Endothelial cell of umbilical vein (primary cell): ENCODE data around the gene MKNK1. TPM values are rescaled to one million over a fixed set of nuclear protein-coding genes. Genes with fewer than 3 reads are reported as not detected.

Source experiments
- BruUV-seq: library from RNA; stranded (reverse); fragments of 400-500 nt; replicated peaks from 2 replicates; lab custom pipeline; 2021; lab: Mats Ljungman, UMichigan
- CTCF ChIA-PET: fragments of 300-600, 350-600 bp; sonication (Branson Sonifier 250); formaldehyde crosslinking; loops from one replicate; lab custom pipeline; 2021; ENCODE audit warnings: antibody characterized with exemption, inconsistent platforms; lab: Charles Lee
- POLR2A ChIA-PET: fragments of 300-600, 350-600 bp; sonication (Branson Sonifier 250); formaldehyde crosslinking; loops from one replicate; lab custom pipeline; 2021; ENCODE audit warnings: antibody characterized with exemption, inconsistent platforms; lab: Charles Lee
- DNase-seq: peaks from one replicate; pipeline ENCODE4 v3.0.0-alpha.2; 2011; ENCODE audit warnings: low read depth, low spot score
- FAIRE-seq: peaks from 2 replicates; lab custom pipeline; 2011; peaks lifted over from hg19 to GRCh38; lab: Jason Lieb, UNC
- H2AFZ ChIP-seq: 2 replicates; pipeline ENCODE4 v1.6.0; 2012; ENCODE audit warnings: low read depth, low read length, control low read depth, inconsistent platforms
- H3K27ac ChIP-seq: 2 replicates; pipeline ENCODE4 v1.5.1; 2011; ENCODE audit warnings: low read depth, mild to moderate bottlenecking, control low read depth, low read length, moderate library complexity; ENCODE audit not compliant: insufficient read depth
- H3K27me3 ChIP-seq, 2 experiments: 2 replicates each; pipeline versions ENCODE4 v1.6.0 to v1.6.1; 2011; ENCODE audit warnings: low read length in 2 of 2, mixed read lengths in 1 of 2; ENCODE audit not compliant: control insufficient read depth in 2 of 2, insufficient read depth in 2 of 2
- H3K36me3 ChIP-seq, 2 experiments: 2 replicates in 1 of 2; 3 replicates in 1 of 2; pipeline ENCODE4 v1.5.1; 2011; ENCODE audit warnings: low read length in 2 of 2, mild to moderate bottlenecking in 1 of 2, moderate library complexity in 1 of 2; ENCODE audit not compliant: control insufficient read depth in 2 of 2, insufficient read depth in 2 of 2; ENCODE audit errors: extremely low read depth in 1 of 2
- H3K4me1 ChIP-seq: 3 replicates; pipeline ENCODE4 v1.5.1; 2011; ENCODE audit warnings: mild to moderate bottlenecking, low read length; ENCODE audit not compliant: control insufficient read depth, insufficient read depth; ENCODE audit errors: extremely low read depth
- H3K4me2 ChIP-seq: 2 replicates; pipeline ENCODE4 v1.6.1; 2011; ENCODE audit warnings: low read length, control low read depth, mixed read lengths; ENCODE audit not compliant: insufficient read depth
- H3K4me3 ChIP-seq, 3 experiments: fragments of 200-600 bp in 1 of 3; sonication (generic), shearing (Covaris generic) in 1 of 3; replicated peaks in 1 of 3; 2 replicates each; pipeline ENCODE4 v1.5.1; 2011 to 2016; ENCODE audit warnings: control low read depth in 3 of 3, low read length in 3 of 3, mild to moderate bottlenecking in 2 of 3, inconsistent platforms in 1 of 3, low read depth in 1 of 3, moderate library complexity in 1 of 3; ENCODE audit not compliant: insufficient read depth in 1 of 3
- H3K79me2 ChIP-seq: 2 replicates; pipeline ENCODE4 v1.6.0; 2012; ENCODE audit warnings: low read length, inconsistent platforms; ENCODE audit not compliant: control insufficient read depth, insufficient read depth
- H3K9ac ChIP-seq: replicated peaks from 2 replicates; pipeline ENCODE3; 2011; ENCODE audit warnings: low read length, control low read depth; ENCODE audit not compliant: insufficient read depth; ENCODE audit errors: extremely low read depth
- H3K9me1 ChIP-seq: replicated peaks from 3 replicates; pipeline ENCODE4 v1.6.0; 2011; ENCODE audit warnings: mild to moderate bottlenecking, low read length; ENCODE audit not compliant: control insufficient read depth, insufficient read depth; ENCODE audit errors: extremely low read depth
- H3K9me3 ChIP-seq: replicated peaks from 2 replicates; pipeline ENCODE4 v1.5.1; 2012; ENCODE audit warnings: low read length, inconsistent platforms; ENCODE audit not compliant: control insufficient read depth, insufficient read depth
- H4K20me1 ChIP-seq: replicated peaks from 2 replicates; pipeline ENCODE3; 2011; ENCODE audit warnings: mild to moderate bottlenecking, low read length; ENCODE audit not compliant: control insufficient read depth, insufficient read depth; ENCODE audit errors: extremely low read depth
- EZH2 ChIP-seq: IDR thresholded peaks from 2 replicates; pipeline ENCODE4 v1.6.1; 2012; ENCODE audit warnings: borderline replicate concordance, low read depth, mild to moderate bottlenecking, moderate library complexity, low read length, inconsistent platforms; ENCODE audit not compliant: severe bottlenecking
- FOS ChIP-seq: IDR thresholded peaks from 2 replicates; pipeline ENCODE4 v1.6.1; 2011; ENCODE audit warnings: mild to moderate bottlenecking, low read length, moderate library complexity, borderline replicate concordance; ENCODE audit not compliant: insufficient read depth
- GATA2 ChIP-seq: IDR thresholded peaks from 2 replicates; pipeline ENCODE4 v1.7.0; 2011; ENCODE audit warnings: low read depth, mild to moderate bottlenecking, moderate library complexity, mixed read lengths, low read length; ENCODE audit not compliant: insufficient read length, insufficient read depth
- JUN ChIP-seq: IDR thresholded peaks from 2 replicates; pipeline ENCODE4 v1.6.1; 2011; ENCODE audit warnings: borderline replicate concordance, low read depth; ENCODE audit not compliant: insufficient read length, insufficient read depth
- MAX ChIP-seq: IDR thresholded peaks from 2 replicates; pipeline ENCODE4 v1.6.1; 2011; ENCODE audit not compliant: insufficient read depth, insufficient read length
- POLR2A ChIP-seq: IDR thresholded peaks from 2 replicates; pipeline ENCODE4 v1.6.1; 2012; ENCODE audit warnings: low read depth, mild to moderate bottlenecking, control low read depth, low read length
- POLR2AphosphoS5 ChIP-seq: IDR thresholded peaks from 2 replicates; pipeline ENCODE4 v1.6.1; 2012; ENCODE audit warnings: low read depth, mild to moderate bottlenecking, control low read depth, low read length, moderate library complexity; ENCODE audit not compliant: insufficient read depth
- dilution Hi-C: fragments of 300-500 bp; cut with MboI; formaldehyde crosslinking; loops from one replicate; pipeline ENCODE4 v1.15.0; 2019; ENCODE audit warnings: low sequenced_read_pairs; ENCODE audit not compliant: extremely low pct_ligation_motif_present
- intact Hi-C: fragments of 100-400 bp; cut with micrococcal nuclease; formaldehyde crosslinking; loops from one replicate; pipeline ENCODE4 v1.10.0; 2022
- polyA plus RNA-seq, 4 experiments: library from polyadenylated mRNA; depleted of rRNA in 3 of 4; stranded (reverse) in 3 of 4; unstranded in 1 of 4; fragments of >200 nt; gene quantifications; 2 replicates each; pipeline versions ENCODE4 v1.2.1 to v1.2.3, GENCODE V29; 2011 to 2012; ENCODE audit warnings: missing spikeins in 1 of 4
- total RNA-seq: library from RNA; stranded (reverse); gene quantifications from 2 replicates; pipeline ENCODE4 v1.2.3, GENCODE V29; 2021

MKNK1 gene
- total and polyA plus RNA-seq, 2 donors (not counting 3 experiments of a cell fraction or from before 2014, with no cell fraction given): 32.9 to 42.6 TPM

DNA sequence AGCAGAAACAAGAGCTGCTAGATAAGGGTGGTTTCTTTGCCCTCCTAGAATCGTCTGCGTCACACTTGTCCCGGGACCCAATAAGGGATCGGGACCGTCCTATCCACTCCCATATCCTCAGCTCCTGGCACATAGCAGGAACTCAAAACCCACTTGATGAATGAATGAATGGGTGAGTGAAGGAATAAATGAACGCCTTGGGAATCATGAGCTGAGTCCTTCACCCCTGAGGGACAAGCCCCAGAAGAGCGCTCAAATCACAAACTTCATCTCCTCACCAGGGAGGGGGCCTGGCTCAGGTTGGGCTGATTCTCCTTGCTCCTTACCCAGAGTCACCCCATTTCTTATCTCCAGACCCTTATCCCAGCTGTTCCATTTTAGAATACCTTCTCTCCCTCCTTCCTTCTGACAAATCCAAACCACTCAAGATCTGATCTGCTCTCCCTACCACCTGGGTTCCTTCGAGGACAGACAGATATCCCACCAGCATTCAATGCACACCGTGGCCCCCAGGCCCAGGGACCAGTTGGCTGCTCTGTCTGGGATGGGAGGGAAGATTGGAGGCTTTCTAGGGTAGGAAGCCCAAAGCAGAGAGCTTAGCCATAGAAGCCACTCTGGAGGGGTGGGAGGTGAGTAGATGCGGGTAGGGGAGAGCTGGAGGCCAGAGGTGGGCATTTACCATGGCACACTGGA lies 13.2 kb upstream of the MKNK1 start:
- Histone ChIP-seq H3K9ac (peak overlapping the region; percentile 33), H3K4me2 (peak overlapping the region; percentile 78), H2AFZ (peak overlapping the region; percentile 83), H3K4me3 (peak overlapping the region; percentile 44 to 70 (median 62)), H3K36me3 (no peaks in the 10 kb centered on the region), H3K27ac (no peak overlapping the region), H3K9me1 (no peaks in the 10 kb centered on the region), H3K79me2 (no peaks in the 10 kb centered on the region), H3K4me1 (peaks cover 11% of the 10 kb centered on the region), H3K9me3 (no peaks in the 10 kb centered on the region), H4K20me1 (no peaks in the 10 kb centered on the region), H3K27me3 (no peaks in the 10 kb centered on the region)
- DNase-seq: no peak
- ChIA-PET POLR2A (interaction anchor here (1.2 to 1.7 kb wide), 3 partner anchors 11 to 108 kb away, joined by 4 to 8 read pairs (median 4); partner anchors contain the start of gene MKNK1), CTCF (interaction anchor here (1.0 to 3.1 kb wide), 8 partner anchors 11 to 170 kb away, joined by 3 to 21 read pairs (median 4); partner anchors contain the start of genes EFCAB14 and MKNK1)
- BruUV-seq: no TSS peak
- peak; percentile 4 for FAIRE-seq
- TF ChIP-seq EZH2: no peak
- TF ChIP-seq JUN: no peak
- intact Hi-C loops (loop anchor here (2.0 kb wide), 1 partner anchor 52 kb away; the partner anchor contains the start of gene ATPAF1), dilution Hi-C loops (no loop called here)

DNA sequence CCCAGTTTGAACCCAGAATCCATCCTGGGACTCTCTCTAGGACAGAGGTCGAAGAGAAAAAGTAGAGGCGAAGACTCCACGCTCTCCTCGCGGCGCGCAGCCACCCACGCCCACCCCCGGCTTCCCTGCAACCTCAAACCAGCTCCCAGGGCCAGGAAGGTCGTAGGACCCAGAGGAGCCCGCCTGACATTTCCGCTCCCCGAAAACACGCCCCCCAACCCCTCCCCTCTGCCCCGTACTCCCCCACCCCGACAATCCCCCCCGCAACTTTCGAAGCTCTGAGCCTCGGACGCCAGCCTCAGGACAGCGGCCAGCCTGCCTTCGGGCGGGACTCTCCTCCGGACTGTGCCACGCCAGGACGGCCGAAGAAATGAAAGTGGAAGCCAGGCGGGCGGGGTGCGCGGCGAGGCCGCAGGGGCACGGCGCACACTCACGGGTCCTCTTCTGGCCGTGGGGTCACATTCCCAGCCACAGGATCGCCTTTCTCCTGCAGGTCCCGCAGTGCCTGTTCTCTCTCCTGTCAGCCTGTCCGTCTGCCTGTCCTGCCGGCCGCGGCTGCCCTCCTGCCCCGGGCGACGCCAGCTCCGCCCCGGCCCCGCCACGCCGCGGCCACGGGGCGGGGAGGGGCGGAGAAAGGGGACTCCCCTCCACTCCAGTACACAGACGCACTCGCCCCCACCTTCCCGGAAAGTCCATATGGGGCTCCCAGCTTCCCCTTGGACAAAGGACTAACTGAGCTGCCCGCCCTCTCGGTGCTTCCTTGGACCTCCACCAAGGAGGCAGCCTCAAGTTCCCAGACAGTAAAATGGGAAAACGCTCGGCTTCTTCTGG lies 12.4 kb upstream of the MKNK1 start, which contains the start of gene MOB3C:
MOB3C (minus strand) TSS at position 535 of the 831 bp plus-strand sequence. CDS start 3,490 bp downstream, outside the sequence.
- ChIA-PET CTCF (interaction anchor here (1.0 to 3.1 kb wide), 8 partner anchors 10 to 170 kb away, joined by 3 to 21 read pairs (median 4); partner anchors contain the start of genes EFCAB14 and MKNK1), POLR2A (interaction anchor here (1.2 to 1.7 kb wide), 3 partner anchors 10 to 109 kb away, joined by 4 to 8 read pairs (median 4); partner anchors contain the start of gene MKNK1)
- H3K79me2 ChIP-seq: no peaks in the 10 kb centered on the region
- H3K9ac ChIP-seq: peak within 1 kb of the TSS; percentile 33
- H3K4me1 ChIP-seq: peaks cover 11% of the 10 kb centered on the region
- no peaks in the 10 kb centered on the region for H3K27me3 ChIP-seq
- FAIRE-seq (peak; percentile 84), DNase-seq (peak; percentile 79)
- peak within 1 kb of the TSS; percentile 78 for H3K4me2 ChIP-seq
- dilution Hi-C loops (no loop called here), intact Hi-C loops (loop anchor here (1.0 to 2.0 kb wide), 2 partner anchors 12 to 52 kb away; partner anchors contain the start of genes ATPAF1 and MKNK1)
- TF ChIP-seq FOS (no peak), POLR2AphosphoS5 (peak; percentile 54), GATA2 (no peak), MAX (no peak), POLR2A (peak; percentile 53)
- H4K20me1 ChIP-seq: no peaks in the 10 kb centered on the region
- H3K36me3 ChIP-seq: no peaks in the 10 kb centered on the region
- H3K9me1 ChIP-seq: no peaks in the 10 kb centered on the region
- H3K4me3 ChIP-seq: peak within 1 kb of the TSS; percentile 44 to 70 (median 62)
- peak within 1 kb of the TSS; percentile 83 for H2AFZ ChIP-seq
- BruUV-seq: no TSS peak
- no peak within 1 kb of the TSS for H3K27ac ChIP-seq
- no peaks in the 10 kb centered on the region for H3K9me3 ChIP-seq
